ENCODE measurements around the gene KCNC2. TPM values are rescaled to one million over a fixed set of nuclear protein-coding genes. Genes with fewer than 3 reads are reported as not detected.

The KCNC2 gene
- total RNA-seq, 2 experiments from 2014 or later, result not detected

DNA sequence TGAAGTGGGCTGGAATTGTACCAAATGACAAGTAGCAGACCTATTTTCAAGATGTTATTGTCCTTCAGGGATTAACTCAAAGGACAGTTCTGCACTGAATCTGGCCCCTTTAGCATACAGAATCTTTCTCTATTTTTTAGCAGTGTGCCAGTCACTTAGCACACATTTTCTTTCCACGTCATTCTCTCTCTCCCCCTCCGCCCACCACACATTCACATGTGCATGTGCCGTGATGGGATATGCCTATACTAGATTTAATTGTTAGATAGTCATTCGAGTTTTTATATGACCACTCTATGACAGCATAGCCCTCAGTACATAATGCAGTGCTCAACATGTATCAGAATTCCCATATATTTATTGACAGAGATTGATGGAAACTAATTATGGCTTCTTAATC is 129.1 kb downstream of the KCNC2 start:
- CTCF ChIA-PET, result no interaction called here
- no peak overlapping the region for H3K27ac Mint-ChIP-seq
- H3K4me1 Mint-ChIP-seq, result no peaks in the 10 kb centered on the region
- no peak overlapping the region for H3K4me3 Mint-ChIP-seq
- H3K36me3 Mint-ChIP-seq, result peaks cover 1% of the 10 kb centered on the region
- no peaks in the 10 kb centered on the region for H3K9me3 Mint-ChIP-seq (ENCODE audit: low read depth)
- ATAC-seq (no peak), DNase-seq (no peak)
- no peaks in the 10 kb centered on the region for H3K27me3 Mint-ChIP-seq

DNA sequence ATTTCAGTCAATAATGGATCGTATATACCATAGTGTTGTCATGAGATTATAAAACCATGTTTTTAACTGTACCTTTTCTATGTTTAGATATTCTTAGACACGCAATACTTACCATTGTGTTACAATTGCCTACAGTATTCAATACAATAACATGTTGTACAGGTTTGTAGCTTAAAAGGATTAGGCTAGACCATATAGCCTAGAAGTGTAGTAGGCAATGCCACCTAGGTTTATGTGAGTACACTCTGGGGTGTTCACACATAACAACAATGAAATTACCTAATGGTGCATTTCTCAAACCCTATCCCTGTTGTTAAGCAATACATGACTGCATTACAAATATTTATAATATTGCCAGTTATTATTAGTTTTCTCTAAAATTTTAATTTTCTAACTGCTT is 144.2 kb downstream of the KCNC2 start:
- Mint-ChIP-seq H3K27ac (no peak overlapping the region), H3K4me1 (no peaks in the 10 kb centered on the region), H3K36me3 (no peaks in the 10 kb centered on the region), H3K9me3 (ENCODE audit: low read depth) (peaks cover 2% of the 10 kb centered on the region), H3K4me3 (no peak overlapping the region), H3K27me3 (no peaks in the 10 kb centered on the region)
- no peak for DNase-seq
- no peak for ATAC-seq
- CTCF ChIA-PET, result no interaction called here

DNA sequence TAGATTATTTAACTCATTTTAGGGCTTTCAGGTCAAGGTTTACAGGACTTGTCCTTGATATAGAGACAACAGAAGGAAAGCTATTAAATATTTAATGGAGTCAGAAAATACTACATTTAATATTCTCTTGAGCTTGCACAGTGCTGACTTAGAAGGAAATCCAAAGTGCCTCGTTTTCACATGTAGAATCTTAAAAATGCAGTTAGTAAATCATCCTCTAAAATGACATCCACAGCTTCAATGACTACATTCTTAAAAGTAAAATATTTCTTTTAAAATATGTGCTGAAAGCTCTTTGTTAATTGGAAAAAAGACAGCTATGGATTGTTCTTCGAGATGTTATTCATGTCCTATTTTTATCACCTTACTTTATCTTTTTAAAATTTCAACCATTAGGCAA is 146.9 kb downstream of the KCNC2 start:
- no peak for DNase-seq
- CTCF ChIA-PET, result no interaction called here

DNA sequence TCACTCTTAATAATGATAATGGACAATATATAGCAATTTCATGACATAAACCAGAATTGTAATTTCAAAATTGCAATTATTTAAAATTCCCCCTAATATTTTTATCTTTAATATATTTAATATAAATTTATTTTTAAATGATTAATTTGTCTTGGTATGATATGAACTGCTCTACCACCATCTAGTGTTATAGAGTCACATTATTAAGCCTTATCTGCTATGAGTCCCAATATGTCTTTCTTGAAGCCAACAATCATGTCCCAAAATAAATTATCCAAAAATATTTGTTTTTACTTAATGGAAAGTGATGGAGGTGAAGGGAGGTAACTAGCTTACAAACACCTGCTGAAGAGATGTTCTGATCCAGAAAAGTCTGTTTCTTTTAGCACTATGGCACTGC is 151.4 kb downstream of the KCNC2 start:
- Mint-ChIP-seq H3K4me1 (no peaks in the 10 kb centered on the region), H3K36me3 (no peaks in the 10 kb centered on the region), H3K9me3 (ENCODE audit: low read depth) (no peaks in the 10 kb centered on the region), H3K27me3 (no peaks in the 10 kb centered on the region), H3K4me3 (no peak overlapping the region), H3K27ac (no peak overlapping the region)
- CTCF ChIA-PET, result no interaction called here
- DNase-seq (no peak), ATAC-seq (no peak)

More for the DNA sequence above, 146.9 kb downstream of the KCNC2 start:
- Mint-ChIP-seq H3K9me3 (ENCODE audit: low read depth) (no peaks in the 10 kb centered on the region), H3K4me1 (no peaks in the 10 kb centered on the region), H3K27me3 (no peaks in the 10 kb centered on the region), H3K27ac (no peak overlapping the region), H3K4me3 (no peak overlapping the region), H3K36me3 (no peaks in the 10 kb centered on the region)
- ATAC-seq, result no peak

DNA sequence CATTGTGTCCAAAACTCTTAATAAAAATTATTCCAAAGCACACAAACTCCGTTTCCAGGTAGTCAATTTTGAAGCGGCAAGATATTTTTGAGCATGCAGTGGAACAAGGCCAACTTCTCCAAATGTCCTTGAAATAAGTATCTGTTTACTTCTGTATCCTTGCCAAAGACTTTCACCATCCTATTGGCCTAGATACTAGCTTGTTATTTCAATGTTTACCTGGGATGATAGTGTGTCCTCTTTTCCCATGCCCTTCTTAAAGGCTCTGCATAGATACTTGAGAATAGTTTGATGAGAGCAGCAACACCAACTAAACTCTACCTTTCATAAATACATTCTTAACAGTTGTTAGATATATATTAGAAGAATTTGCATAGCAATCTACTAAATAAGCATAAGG is 160.9 kb downstream of the KCNC2 start:
- Mint-ChIP-seq H3K27me3 (no peaks in the 10 kb centered on the region), H3K9me3 (ENCODE audit: low read depth) (no peaks in the 10 kb centered on the region), H3K36me3 (no peaks in the 10 kb centered on the region), H3K27ac (no peak overlapping the region), H3K4me1 (no peaks in the 10 kb centered on the region), H3K4me3 (no peak overlapping the region)
- ATAC-seq, result no peak
- CTCF ChIA-PET, result no interaction called here
- no peak for DNase-seq

DNA sequence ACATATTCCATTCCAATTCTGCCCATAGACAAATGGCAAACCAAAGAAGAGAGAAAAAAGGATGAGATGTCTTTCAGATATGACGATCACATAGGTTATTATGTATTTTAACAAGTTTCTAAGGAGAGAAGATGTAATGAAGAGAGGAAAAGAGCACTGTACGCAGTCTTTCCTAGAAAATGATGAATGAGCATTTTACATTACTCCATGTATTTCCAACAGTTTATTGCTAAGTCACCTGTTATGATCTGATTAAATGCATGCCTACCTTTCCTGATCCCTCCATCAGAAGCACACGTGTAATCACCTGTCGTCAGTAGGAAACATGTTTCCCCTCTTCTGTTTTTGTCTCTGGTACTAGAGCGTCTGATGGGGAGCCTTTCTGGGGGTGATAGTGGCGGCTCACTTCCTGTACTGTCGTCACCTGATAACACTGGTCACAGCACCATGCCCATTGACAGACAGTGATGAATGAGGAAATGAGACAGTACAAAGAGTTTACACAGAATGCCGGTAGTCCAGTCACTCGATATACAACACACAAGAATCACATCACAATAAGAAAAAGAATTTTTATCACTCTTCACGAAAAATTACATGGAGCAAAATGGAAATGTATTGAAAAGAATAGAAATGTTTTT is 161.6 kb downstream of the KCNC2 start:
- Mint-ChIP-seq H3K4me1 (no peaks in the 10 kb centered on the region), H3K4me3 (no peak overlapping the region), H3K9me3 (ENCODE audit: low read depth) (no peaks in the 10 kb centered on the region), H3K27ac (no peak overlapping the region), H3K27me3 (no peaks in the 10 kb centered on the region), H3K36me3 (no peaks in the 10 kb centered on the region)
- CTCF ChIA-PET, result no interaction called here
- ATAC-seq, result no peak
- DNase-seq, result no peak

DNA sequence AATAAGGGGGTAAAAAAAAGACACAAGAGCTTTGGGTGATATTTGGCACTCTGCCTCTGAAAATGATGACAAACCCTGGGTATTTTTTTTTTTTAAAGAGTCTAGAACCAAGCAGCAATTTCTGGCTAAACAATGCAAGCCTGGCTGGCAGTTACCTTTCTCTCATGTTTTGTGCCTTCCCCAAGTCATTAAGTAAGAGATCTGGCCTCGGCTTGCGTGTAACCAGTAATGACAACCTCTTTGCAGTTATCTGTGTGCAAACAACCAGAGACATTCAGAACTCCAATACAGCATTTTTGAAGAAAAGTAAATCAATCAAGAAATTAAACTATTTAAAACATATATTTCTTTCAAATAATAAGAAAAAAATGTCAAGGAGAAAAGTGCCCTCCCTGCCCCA is 167.5 kb downstream of the KCNC2 start:
- CTCF ChIA-PET, result no interaction called here
- no peak for DNase-seq
- no peak overlapping the region for H3K27ac Mint-ChIP-seq
- no peaks in the 10 kb centered on the region for H3K4me1 Mint-ChIP-seq
- no peak overlapping the region for H3K4me3 Mint-ChIP-seq
- no peaks in the 10 kb centered on the region for H3K36me3 Mint-ChIP-seq
- no peaks in the 10 kb centered on the region for H3K9me3 Mint-ChIP-seq (ENCODE audit: low read depth)
- no peak for ATAC-seq
- H3K27me3 Mint-ChIP-seq, result peaks cover 2% of the 10 kb centered on the region

DNA sequence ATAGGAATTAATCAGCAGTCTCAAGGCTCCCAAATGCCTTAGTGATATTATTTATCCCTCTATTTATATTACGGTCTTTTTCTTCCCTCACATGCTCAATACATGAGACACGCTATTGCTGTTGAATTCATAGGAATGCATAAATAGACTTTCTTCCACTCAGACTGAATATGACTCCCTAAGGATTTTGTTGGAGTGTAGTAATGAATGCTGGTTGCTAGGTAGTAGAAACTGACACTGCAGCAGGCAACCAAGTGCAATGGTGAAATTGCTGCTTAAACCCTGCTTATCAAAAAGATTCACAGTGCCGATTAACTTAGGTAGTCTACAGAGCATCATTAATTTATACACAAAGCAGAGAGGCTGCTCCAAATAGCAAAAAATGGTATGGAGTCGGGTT is 168.2 kb downstream of the KCNC2 start:
- CTCF ChIA-PET, result no interaction called here
- H3K27me3 Mint-ChIP-seq, result peaks cover 2% of the 10 kb centered on the region

DNA sequence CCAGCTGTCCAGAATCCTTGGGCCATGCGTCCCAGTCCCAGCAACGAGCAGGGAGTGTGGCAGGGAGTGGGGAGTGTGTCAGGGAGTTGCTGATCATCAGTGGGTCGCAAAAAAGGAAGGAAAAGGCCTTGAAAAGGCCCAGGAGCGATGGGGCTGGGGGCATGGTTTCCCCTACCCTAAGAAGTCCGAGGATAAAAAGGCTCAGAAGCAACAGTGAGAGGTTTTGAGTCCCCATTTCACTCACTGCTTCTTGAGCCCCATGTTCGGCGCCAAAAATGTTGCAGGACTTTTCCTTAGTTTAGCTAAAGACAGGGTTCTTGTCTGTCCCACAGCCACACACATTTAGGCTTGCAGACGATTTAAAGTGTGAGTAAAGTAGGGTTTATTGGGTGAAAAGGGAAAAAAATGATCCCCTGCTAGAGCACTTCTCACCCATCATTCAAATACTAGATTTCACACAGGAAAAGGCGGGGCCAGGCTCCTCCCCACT is 189.5 kb downstream of the KCNC2 start:
- H3K9me3 Mint-ChIP-seq (ENCODE audit: low read depth), result peaks cover 16% of the 10 kb centered on the region
- no peaks in the 10 kb centered on the region for H3K27me3 Mint-ChIP-seq
- DNase-seq, result no peak
- H3K27ac Mint-ChIP-seq, result no peak overlapping the region
- CTCF ChIA-PET, result no interaction called here
- peaks cover 2% of the 10 kb centered on the region for H3K36me3 Mint-ChIP-seq
- H3K4me3 Mint-ChIP-seq, result no peak overlapping the region
- no peak for ATAC-seq
- no peaks in the 10 kb centered on the region for H3K4me1 Mint-ChIP-seq

More for the DNA sequence above, 168.2 kb downstream of the KCNC2 start:
- Mint-ChIP-seq H3K4me3 (no peak overlapping the region), H3K27ac (no peak overlapping the region), H3K9me3 (ENCODE audit: low read depth) (no peaks in the 10 kb centered on the region), H3K36me3 (no peaks in the 10 kb centered on the region), H3K4me1 (no peaks in the 10 kb centered on the region)
- ATAC-seq (no peak), DNase-seq (no peak)

DNA sequence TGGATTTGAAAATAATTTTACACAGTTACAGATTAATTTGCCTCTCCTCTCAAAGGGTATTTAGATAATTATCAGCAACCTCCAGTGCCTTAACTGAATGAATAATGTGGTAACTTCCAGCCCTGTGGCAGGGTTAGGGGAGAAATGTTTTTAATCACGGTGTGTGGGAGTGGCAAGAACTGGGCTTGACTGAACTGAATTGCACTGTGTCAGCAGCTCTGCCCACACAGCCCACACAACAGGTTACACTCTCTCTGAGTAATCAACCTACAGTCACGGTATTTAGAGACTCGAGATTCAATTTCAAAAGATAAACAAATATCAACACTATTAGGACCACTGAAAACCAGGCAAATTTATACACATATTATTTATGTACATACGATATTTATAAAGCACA is 198.5 kb downstream of the KCNC2 start:
- H3K9me3 Mint-ChIP-seq (ENCODE audit: low read depth), result peaks cover 2% of the 10 kb centered on the region
- H3K27me3 Mint-ChIP-seq, result no peaks in the 10 kb centered on the region
- no peak overlapping the region for H3K27ac Mint-ChIP-seq
- no peaks in the 10 kb centered on the region for H3K36me3 Mint-ChIP-seq
- CTCF ChIA-PET, result no interaction called here
- DNase-seq (peak; percentile 45), ATAC-seq (peak; percentile 58)
- H3K4me1 Mint-ChIP-seq, result peaks cover 1% of the 10 kb centered on the region
- H3K4me3 Mint-ChIP-seq, result no peak overlapping the region

DNA sequence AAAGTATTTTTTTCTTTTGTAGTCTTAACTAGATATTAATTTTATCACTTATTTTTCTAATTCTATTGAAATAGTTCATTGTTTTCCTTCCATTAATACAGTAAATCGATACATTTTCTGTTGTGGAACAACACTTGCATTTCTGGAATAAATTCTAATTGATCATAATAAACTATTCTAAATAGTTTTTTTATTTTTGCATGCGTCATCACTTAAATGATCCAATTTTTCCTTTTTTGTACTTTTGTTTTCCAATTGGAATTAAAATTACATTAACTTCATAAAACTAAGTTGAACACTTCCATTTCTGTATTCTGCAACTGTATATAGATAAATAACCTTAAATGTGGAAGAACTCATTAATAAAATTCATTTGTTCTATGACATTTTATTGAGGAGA is 202.5 kb downstream of the KCNC2 start:
- H3K36me3 Mint-ChIP-seq, result no peaks in the 10 kb centered on the region
- peaks cover 1% of the 10 kb centered on the region for H3K4me1 Mint-ChIP-seq
- CTCF ChIA-PET, result no interaction called here
- H3K27ac Mint-ChIP-seq, result no peak overlapping the region
- no peak overlapping the region for H3K4me3 Mint-ChIP-seq
- ATAC-seq, result no peak
- no peak for DNase-seq
- no peaks in the 10 kb centered on the region for H3K9me3 Mint-ChIP-seq (ENCODE audit: low read depth)
- H3K27me3 Mint-ChIP-seq, result no peaks in the 10 kb centered on the region

DNA sequence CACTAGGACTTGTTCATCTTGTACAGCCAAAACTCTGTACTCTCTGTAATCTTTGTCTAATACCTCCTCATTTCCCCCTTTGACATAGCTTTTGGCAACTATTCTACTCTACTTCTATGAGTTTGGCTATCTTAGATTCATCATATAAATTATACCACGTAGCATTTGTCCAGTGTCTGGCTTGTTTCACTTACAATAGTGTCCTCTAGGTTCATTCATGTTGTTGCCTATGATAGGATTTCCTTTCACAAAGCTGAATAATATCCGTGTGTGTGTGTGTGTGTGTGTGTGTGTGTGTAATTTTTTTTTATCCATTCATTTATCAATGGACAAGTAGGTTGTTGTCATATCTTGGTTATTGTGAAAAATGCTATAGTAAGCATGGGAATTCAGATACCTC is 209.5 kb downstream of the KCNC2 start:
- H3K4me3 Mint-ChIP-seq, result peak overlapping the region; percentile 71
- peaks cover 3% of the 10 kb centered on the region for H3K36me3 Mint-ChIP-seq
- DNase-seq (no peak), ATAC-seq (peak; percentile 42)
- peaks cover 9% of the 10 kb centered on the region for H3K4me1 Mint-ChIP-seq
- peaks cover 3% of the 10 kb centered on the region for H3K9me3 Mint-ChIP-seq (ENCODE audit: low read depth)
- no peaks in the 10 kb centered on the region for H3K27me3 Mint-ChIP-seq
- CTCF ChIA-PET, result no interaction called here
- H3K27ac Mint-ChIP-seq, result peak overlapping the region; percentile 57

DNA sequence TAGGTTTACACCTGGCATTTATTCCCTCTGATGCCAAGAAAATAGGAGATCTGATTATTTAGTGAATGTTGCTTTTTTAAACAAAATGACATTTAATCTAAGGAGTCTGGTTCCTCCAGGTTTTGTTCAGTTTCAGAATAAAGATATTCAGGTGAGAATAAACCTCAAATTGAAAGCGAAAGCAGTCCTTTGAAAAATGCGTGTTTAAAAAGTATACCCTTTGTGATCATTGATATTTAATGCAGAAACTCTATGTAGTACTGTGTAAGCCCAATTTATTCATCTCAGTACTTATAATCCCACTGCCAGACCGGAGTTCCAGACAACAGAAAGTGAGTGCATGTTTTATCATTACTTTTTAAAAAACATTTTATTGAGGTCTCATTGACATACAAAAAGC is 210.2 kb downstream of the KCNC2 start:
- Mint-ChIP-seq H3K27ac (peak overlapping the region; percentile 77), H3K27me3 (no peaks in the 10 kb centered on the region), H3K4me3 (peak overlapping the region; percentile 71), H3K36me3 (peaks cover 3% of the 10 kb centered on the region), H3K4me1 (peaks cover 9% of the 10 kb centered on the region), H3K9me3 (ENCODE audit: low read depth) (peaks cover 3% of the 10 kb centered on the region)
- ATAC-seq (peak; percentile 42), DNase-seq (no peak)
- CTCF ChIA-PET, result no interaction called here
